Cerebellar nuclear complex (tissue), 1 donor: ENCODE data around the gene GPR3.
"Not testable (repeated sequence)": the region's sequence is repeated elsewhere in the genome, so short reads cannot be mapped to it uniquely, and the experiment has no call there.

Source experiments
- DNase-seq, 2 experiments: peaks; one replicate each; lab custom pipeline; 2025; lab: John Stamatoyannopoulos, UW

The GPR3 gene

DNA sequence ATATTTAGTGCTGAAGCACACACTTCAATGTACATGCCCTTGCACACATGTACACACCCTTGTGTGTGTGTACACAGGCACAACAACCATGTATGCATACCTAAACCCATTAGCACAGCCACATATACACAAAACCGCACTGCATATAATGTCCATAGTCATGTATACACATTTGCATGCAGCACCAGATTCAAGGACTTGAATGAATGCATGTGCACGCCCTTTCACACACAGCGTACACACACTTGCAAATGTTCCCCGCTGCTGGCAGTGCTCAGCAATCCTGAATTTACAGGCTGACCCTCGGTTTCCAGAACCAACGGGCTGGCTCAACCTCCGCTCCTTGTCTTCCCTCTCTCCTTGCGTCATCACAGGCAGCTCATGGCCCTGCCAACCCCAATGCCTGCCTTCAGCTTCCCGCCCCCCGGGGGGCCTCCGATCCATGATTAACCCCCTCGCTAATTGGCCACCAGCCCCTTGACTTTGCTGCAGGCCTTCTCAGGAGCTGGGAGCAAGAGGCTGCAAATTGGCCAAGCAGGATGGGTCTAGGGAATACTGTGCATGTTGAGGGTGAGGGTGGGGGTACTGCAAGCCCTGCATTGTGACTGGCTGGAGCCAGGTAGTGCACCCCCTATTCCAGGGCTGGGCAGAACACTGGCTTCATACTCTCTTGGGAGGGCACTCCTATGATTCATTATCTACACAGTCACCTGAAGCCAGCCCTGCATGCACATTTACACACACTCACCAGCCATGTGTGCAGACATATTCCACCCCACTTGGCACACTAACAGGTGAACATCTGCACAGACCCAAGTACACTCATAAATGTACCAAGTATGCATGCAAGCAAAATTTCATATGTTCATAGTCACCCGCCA lies 7.9 kb downstream of the GPR3 start:
- no peak for DNase-seq

DNA sequence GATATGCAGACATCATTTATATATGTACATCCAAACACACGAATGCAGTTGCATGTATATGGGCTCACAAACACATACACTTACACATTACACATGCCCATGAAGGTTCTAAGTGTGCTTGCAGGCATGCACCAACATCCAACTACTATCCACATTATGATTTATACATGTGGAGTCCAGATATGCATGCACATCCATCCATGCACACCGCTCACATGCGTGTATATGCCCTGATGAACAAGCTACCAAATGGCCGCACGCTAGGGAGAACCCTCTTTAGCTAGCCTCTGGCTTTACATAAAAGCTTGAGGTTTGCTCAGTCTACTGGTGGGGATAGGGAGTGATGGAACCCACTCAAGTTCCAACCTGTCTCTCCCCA lies 8.5 kb downstream of the GPR3 start:
- no peak for DNase-seq

DNA sequence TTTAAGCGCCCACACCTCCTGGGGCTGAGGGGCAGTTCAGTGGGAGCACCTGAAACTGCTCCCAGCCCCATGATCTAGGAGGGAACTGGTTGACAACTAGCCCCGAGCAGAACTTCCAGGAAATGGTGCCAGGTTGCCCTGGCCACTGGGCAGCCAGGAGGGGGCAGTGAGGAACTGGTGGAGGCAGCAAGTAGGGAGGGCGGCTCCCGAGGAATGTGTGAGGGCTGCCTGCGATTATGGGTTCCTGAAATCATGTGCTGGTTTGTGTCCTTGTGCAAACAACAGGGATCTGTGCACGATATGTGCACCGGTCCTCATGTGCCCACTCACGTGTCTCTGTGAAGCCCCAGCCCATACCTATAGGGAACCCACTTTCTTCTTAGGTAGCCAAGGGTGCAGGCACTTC lies 9.9 kb downstream of the GPR3 start:
- DNase-seq: no peak

- DNase-seq: no peak
Measured at GRCh38 chr1:27403065-27403726, 10.8 kb downstream of the GPR3 start.

DNA sequence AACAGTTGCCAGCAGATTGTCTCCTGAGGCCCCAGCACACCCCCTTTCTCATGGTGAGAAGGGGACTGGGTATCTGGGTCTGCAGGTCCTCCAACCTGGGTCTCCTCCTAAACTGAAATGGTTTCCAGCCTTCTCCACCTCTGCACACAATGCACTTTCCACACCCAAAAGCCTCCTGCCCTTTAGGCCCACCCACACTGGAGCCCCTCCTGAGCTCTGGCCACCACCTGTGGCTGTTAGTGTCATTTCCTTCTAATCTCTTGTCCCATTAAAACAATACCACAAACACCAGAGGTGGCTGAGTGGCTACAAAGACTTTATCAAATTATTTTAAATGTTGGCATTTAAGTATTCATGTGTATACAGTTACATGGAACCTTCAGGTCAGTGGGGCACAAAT lies 11.5 kb downstream of the GPR3 start:
- DNase-seq: no peak

DNA sequence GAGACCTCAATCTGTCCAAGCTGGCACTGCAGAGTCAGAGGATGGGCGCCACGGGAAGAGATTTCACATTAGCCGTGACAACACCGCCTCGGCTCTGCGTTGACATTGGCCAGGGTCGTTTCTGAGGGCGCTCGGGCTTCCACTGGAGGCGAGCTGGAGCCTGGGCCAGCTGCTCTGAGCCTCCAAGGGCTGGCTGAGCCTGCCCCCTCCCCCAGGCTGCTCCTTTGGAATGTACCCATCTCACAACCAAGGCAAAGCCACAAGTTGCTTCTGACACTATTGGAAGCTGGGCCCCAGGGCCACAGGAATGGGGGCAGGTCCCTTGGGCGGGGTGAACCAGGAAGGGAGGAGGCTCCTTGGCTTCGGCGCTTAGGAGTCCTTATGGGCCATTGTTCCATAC lies 12.7 kb downstream of the GPR3 start:
- no peak for DNase-seq

- DNase-seq: not testable (repeated sequence)
Measured at GRCh38 chr1:27405598-27406361, 13.4 kb downstream of the GPR3 start.

DNA sequence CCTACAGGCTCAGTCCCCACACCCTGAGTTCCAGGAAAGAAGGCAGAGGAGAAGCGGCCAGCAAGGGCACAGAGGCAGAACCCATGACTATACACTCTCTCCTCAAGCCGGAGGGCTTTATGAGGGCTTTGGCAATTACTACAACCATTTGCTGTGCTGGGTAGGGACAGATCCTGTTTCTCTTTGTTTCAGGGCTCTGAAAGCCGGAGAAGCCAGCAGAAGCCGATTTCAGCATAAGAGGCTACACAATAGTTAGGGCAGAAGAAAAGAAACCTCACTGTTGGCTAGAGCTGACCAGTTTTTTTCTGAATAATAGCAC lies 13.9 kb downstream of the GPR3 start:
- DNase-seq: no peak

- not testable (repeated sequence) for DNase-seq
Measured at GRCh38 chr1:27406791-27407190, 14.4 kb downstream of the GPR3 start.

- DNase-seq: no peak
Measured at GRCh38 chr1:27408151-27408550, 15.7 kb downstream of the GPR3 start.

GRCh38 chr1:27409669-27410068 lies 17.2 kb downstream of the GPR3 start:
- no peak for DNase-seq

- DNase-seq: no peak
Measured at GRCh38 chr1:27410709-27411108, 18.3 kb downstream of the GPR3 start.

DNA sequence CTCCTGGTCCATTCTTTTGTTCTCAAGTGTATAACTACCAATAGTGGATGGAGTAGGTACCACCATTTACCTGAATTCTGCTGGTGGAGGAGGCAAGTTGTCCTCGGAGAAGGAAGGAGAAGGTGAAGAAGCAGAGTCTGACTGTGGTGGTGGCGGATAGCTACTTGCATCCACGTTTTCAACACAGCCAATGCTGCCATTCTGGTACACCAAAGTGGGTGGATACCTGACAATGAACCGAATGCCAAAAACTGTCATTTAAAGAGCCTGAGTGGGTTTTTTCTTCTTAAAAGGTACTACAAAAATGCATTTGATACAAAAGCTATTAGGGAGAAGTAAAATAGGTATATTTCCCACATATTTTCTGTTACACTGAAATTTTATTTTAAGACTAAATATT lies 20.1 kb downstream of the GPR3 start:
- no peak for DNase-seq

DNA sequence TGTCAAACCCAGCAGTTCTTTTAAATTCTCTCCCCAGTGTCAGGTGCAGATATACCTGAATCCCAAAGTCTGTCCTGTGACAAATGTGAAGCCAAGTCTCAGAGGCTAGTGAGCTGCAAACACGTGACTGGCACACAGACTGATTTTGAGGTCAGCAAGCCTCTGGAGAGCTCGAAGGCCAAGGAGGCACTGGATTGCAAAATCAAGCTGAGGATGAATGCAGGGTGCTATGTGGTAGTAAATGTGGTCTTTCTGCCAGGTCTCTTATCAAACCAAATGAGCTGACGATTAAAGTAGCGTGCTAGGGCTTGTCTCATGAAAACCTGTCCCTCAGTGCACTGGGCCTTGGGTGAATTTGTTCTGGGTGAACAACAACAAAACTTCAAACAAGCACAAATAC lies 20.6 kb downstream of the GPR3 start:
- no peak for DNase-seq

DNA sequence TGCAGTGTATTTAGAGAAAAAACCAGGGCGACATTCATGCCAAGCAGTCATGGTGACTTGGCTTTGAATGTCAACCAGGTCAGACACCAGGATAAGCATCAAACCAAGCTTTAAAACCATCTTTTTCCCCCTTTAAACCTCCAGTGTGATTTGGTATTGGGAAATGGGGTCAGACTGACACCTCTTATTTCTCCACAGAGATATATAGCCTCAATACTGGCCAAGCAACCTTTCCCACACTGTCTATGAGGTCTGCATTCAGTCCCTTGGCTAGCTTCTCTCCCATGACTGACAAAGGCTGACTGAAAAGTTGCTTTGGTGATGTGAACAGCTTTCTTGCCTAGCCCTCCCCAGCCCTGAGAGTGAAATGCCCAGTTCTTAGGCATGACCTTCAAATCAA lies 21.7 kb downstream of the GPR3 start:
- DNase-seq: no peak

DNA sequence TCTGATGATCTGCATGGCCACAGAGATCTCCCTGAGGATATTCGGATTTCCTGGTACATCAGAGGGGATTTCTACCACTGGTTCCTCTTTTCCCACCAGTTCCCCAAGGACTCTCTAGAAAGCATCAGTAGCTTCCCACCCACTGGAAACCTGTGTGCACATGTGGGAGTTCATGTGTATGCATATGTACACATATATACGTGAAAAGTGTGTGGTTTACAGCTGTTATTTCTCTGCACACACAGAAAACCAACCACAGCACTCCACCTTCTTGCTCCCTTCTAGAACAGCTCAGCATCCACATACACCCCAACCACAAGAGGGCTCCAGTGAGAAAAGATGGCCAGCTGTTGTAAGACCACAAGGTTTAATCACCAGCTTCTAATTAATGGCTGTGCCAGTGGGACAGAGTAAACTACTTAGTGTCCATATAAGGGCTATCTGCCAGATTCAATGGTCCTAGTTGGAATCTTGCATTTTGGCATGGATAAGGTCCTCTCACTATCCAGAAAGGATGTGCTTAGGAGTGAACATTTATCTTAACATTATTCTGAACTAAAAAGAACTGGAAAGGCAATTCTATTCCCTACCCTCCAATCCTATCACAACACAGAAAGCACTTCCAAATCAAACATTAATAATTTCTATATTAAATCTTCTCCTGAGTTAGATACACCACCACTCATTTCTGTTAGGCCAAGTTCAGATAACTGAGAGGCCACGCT lies 24.1 kb downstream of the GPR3 start:
- no peak for DNase-seq

DNA sequence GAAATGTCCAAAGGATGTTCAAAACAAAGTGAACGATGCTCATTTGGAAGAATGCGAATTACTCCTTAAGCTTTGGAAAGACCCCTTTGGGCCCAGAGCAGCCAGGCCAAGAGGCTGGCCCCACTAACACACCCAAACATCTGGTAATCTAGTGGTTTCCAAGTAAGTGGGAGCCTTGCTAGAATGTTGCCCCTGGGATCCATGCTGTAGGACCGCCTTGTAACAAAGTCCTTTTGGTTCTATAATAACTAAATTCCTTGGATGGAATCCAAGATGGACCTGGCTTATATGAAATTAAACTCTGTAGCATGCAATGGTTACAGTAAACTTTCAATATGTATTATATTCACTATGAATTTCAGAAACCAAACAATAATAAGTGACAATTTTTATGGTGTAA lies 25.3 kb downstream of the GPR3 start:
- DNase-seq: no peak

DNA sequence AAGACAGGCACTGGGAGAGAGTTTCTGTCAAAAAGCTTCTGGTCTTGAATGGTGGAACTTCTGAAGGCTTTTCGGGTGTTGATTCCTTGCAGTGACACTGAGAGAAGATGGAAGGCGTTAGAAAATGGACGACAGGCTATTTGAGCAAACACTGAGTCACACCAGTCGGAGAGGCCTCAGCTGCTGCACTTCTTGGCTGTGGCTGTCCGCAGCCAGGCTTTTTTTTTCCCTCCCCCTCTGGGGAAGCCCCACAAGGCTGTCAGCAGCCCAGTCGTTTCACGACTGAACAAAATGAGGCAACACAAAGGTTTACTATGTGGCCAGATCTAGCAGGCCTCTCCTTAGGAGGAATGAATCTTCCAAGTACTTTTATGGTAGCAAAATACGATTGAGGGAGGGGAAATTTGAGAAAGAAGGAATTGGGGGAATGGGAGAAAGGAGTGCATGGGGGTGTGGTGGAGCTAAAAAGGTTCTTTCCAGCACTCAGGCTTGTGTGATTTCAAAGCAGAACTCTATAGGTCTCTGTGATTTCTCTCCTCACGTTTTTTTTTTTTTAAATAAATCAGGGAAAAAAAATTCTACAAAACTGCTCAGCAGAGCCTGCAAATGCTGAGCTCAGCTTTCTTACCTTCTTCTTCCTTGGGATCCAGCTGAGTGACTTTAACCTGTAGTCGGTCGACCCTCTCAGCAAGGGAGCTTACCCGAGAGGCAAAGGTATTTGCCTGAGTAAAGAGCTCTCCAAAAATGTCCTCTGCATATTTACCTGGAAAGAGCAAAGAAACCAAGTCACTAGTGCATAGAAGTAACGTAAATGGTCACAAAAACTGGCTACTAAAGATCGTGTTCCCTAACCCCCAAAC lies 26.1 kb downstream of the GPR3 start:
- no peak for DNase-seq

GRCh38 chr1:27423709-27424108 lies 31.3 kb downstream of the GPR3 start:
- DNase-seq: no peak

- no peak for DNase-seq
Measured at GRCh38 chr1:27427329-27427728, 34.9 kb downstream of the GPR3 start.

- no peak for DNase-seq
Measured at GRCh38 chr1:27427816-27428315, 35.4 kb downstream of the GPR3 start.
